H1 (cell line): Measurements from ENCODE around the gene TMEM39B. TPM values are rescaled to one million over a fixed set of nuclear protein-coding genes. Genes with fewer than 3 reads are reported as not detected.

Source experiments
- CTCF ChIA-PET: fragments of 300-600 bp; sonication (Branson Sonifier 250); formaldehyde crosslinking; loops from one replicate; lab custom pipeline; 2021; ENCODE audit not compliant: partially characterized antibody; lab: Charles Lee
- POLR2A ChIA-PET: fragments of 300-600 bp; sonication (Branson Sonifier 250); formaldehyde crosslinking; loops from one replicate; lab custom pipeline; 2021; ENCODE audit warnings: inconsistent platforms; ENCODE audit not compliant: partially characterized antibody; lab: Charles Lee
- DNase-seq, 2 experiments: peaks; one replicate each; pipeline versions ENCODE4 v3.0.0 to v3.0.0-alpha.2; 2010 to 2022; ENCODE audit warnings: low spot score in 2 of 2, low read depth in 1 of 2, mixed read lengths in 1 of 2
- FAIRE-seq: peaks from 2 replicates; lab custom pipeline; 2011; peaks lifted over from hg19 to GRCh38; lab: Jason Lieb, UNC
- H2AFZ ChIP-seq: 2 replicates; pipeline ENCODE4 v1.8.1; 2012; ENCODE audit warnings: low read length, inconsistent platforms
- H2AK5ac ChIP-seq: 2 replicates; pipeline ENCODE4 v1.6.1; 2013; ENCODE audit warnings: low read depth, low read length
- H2BK120ac ChIP-seq: replicated peaks from 2 replicates; pipeline ENCODE3; 2013; ENCODE audit warnings: low read depth, low read length, inconsistent platforms
- H2BK12ac ChIP-seq: 2 replicates; pipeline ENCODE4 v1.6.1; 2013; ENCODE audit warnings: low read depth, low read length
- H2BK15ac ChIP-seq: 2 replicates; pipeline ENCODE4 v1.6.1; 2013; ENCODE audit warnings: low read length
- H2BK20ac ChIP-seq: 2 replicates; pipeline ENCODE4 v1.6.1; 2013; ENCODE audit warnings: low read length
- H2BK5ac ChIP-seq: 2 replicates; pipeline ENCODE4 v1.6.1; 2013; ENCODE audit warnings: low read depth, low read length
- H3K14ac ChIP-seq: 2 replicates; pipeline ENCODE4 v1.6.1; 2013; ENCODE audit warnings: inconsistent platforms; ENCODE audit not compliant: insufficient read length
- H3K18ac ChIP-seq: 2 replicates; pipeline ENCODE4 v1.6.1; 2013; ENCODE audit warnings: low read length; ENCODE audit errors: extremely low read depth
- H3K23ac ChIP-seq: 2 replicates; pipeline ENCODE4 v1.6.1; 2013; ENCODE audit warnings: inconsistent platforms; ENCODE audit not compliant: insufficient read length
- H3K23me2 ChIP-seq: 2 replicates; pipeline ENCODE4 v1.6.1; 2013; ENCODE audit warnings: low read depth, low read length
- H3K27ac ChIP-seq: 2 replicates; pipeline ENCODE4 v1.6.1; 2011; ENCODE audit warnings: low read depth, low read length, inconsistent platforms
- H3K27me3 ChIP-seq, 4 experiments: replicated peaks in 1 of 4; 1 replicate in 1 of 4; 2 replicates in 3 of 4; pipeline versions ENCODE4 v1.6.1 to v1.8.1; 2011 to 2013; ENCODE audit warnings: low read length in 3 of 4, mild to moderate bottlenecking in 3 of 4, inconsistent platforms in 2 of 4, mixed read lengths in 2 of 4, moderate library complexity in 1 of 4; ENCODE audit not compliant: control insufficient read depth in 3 of 4, insufficient read depth in 3 of 4; ENCODE audit errors: extremely low read depth in 1 of 4
- H3K36me3 ChIP-seq, 4 experiments: 2 replicates each; pipeline versions ENCODE4 v1.6.1 to v1.8.1; 2011 to 2013; ENCODE audit warnings: mild to moderate bottlenecking in 4 of 4, low read length in 3 of 4, moderate library complexity in 2 of 4, control low read depth in 1 of 4, inconsistent platforms in 1 of 4; ENCODE audit not compliant: insufficient read depth in 4 of 4, control insufficient read depth in 2 of 4
- H3K4ac ChIP-seq: replicated peaks from 2 replicates; pipeline ENCODE3; 2013; ENCODE audit warnings: low read length, low read depth, mixed read lengths, inconsistent platforms; ENCODE audit not compliant: insufficient read length
- H3K4me1 ChIP-seq, 4 experiments: replicated peaks in 1 of 4; 1 replicate in 1 of 4; 2 replicates in 3 of 4; pipeline versions ENCODE4 v1.6.1 to v1.8.1; 2011 to 2013; ENCODE audit warnings: low read length in 3 of 4, inconsistent platforms in 2 of 4, mixed read lengths in 1 of 4; ENCODE audit not compliant: insufficient read depth in 4 of 4, control insufficient read depth in 3 of 4
- H3K4me2 ChIP-seq, 2 experiments: 2 replicates each; pipeline versions ENCODE4 v1.6.1 to v1.8.1; 2011 to 2013; ENCODE audit warnings: low read depth in 2 of 2, low read length in 2 of 2, control low read depth in 1 of 2, inconsistent platforms in 1 of 2, mild to moderate bottlenecking in 1 of 2; ENCODE audit not compliant: insufficient read depth in 1 of 2
- H3K4me3 ChIP-seq, 4 experiments: fragments of 200-600, 300-600 bp in 1 of 4; sonication (generic), shearing (Covaris generic), sonication (Bioruptor Twin) in 1 of 4; 2 replicates each; pipeline versions ENCODE4 v1.5.1 to v1.8.1; 2011 to 2016; ENCODE audit warnings: low read length in 4 of 4, low read depth in 3 of 4, control low read depth in 2 of 4, inconsistent platforms in 2 of 4, mild to moderate bottlenecking in 2 of 4, mixed read lengths in 1 of 4, moderate library complexity in 1 of 4; ENCODE audit not compliant: insufficient read depth in 2 of 4; ENCODE audit errors: extremely low read depth in 1 of 4
- H3K56ac ChIP-seq: replicated peaks from 2 replicates; pipeline ENCODE3; 2013; ENCODE audit warnings: low read depth, mild to moderate bottlenecking, mixed read lengths, low read length, inconsistent platforms; ENCODE audit not compliant: insufficient read length
- H3K79me1 ChIP-seq: 2 replicates; pipeline ENCODE4 v1.6.1; 2013; ENCODE audit warnings: low read depth, low read length, control low read depth
- H3K79me2 ChIP-seq, 2 experiments: 2 replicates each; pipeline versions ENCODE4 v1.6.1 to v1.8.1; 2012 to 2013; ENCODE audit warnings: low read length in 2 of 2, mild to moderate bottlenecking in 2 of 2, inconsistent platforms in 1 of 2; ENCODE audit not compliant: insufficient read depth in 2 of 2, control insufficient read depth in 1 of 2
- H3K9ac ChIP-seq, 4 experiments: replicated peaks in 1 of 4; 1 replicate in 1 of 4; 2 replicates in 3 of 4; pipeline versions ENCODE4 v1.6.1 to v1.8.1; 2011 to 2013; ENCODE audit warnings: low read depth in 3 of 4, low read length in 3 of 4, control low read depth in 2 of 4, mild to moderate bottlenecking in 2 of 4, moderate library complexity in 2 of 4, inconsistent platforms in 1 of 4; ENCODE audit errors: extremely low read depth in 1 of 4
- H3K9me3 ChIP-seq, 2 experiments: 2 replicates each; pipeline versions ENCODE4 v1.6.1 to v1.8.1; 2012 to 2013; ENCODE audit warnings: mild to moderate bottlenecking in 2 of 2, moderate library complexity in 2 of 2, control low read depth in 1 of 2, inconsistent platforms in 1 of 2, low read depth in 1 of 2, low read length in 1 of 2, mixed read lengths in 1 of 2; ENCODE audit not compliant: insufficient read depth in 2 of 2
- H4K20me1 ChIP-seq, 2 experiments: replicated peaks in 1 of 2; 2 replicates each; pipeline versions ENCODE3 to v1.8.1; 2011 to 2013; ENCODE audit warnings: inconsistent platforms in 2 of 2, low read length in 2 of 2, mild to moderate bottlenecking in 1 of 2; ENCODE audit not compliant: insufficient read depth in 2 of 2, control insufficient read depth in 1 of 2
- H4K5ac ChIP-seq: 2 replicates; pipeline ENCODE4 v1.6.1; 2013; ENCODE audit warnings: low read length, low read depth, mixed read lengths, inconsistent platforms; ENCODE audit not compliant: insufficient read length
- H4K8ac ChIP-seq: 2 replicates; pipeline ENCODE4 v1.8.0; 2013; ENCODE audit warnings: mild to moderate bottlenecking, moderate library complexity, low read length, inconsistent platforms; ENCODE audit not compliant: insufficient read depth; ENCODE audit errors: extremely low read depth
- H4K91ac ChIP-seq: replicated peaks from 2 replicates; pipeline ENCODE3; 2013; ENCODE audit warnings: low read length, mixed read lengths, inconsistent platforms; ENCODE audit not compliant: insufficient read length
- POLR2AphosphoS5 ChIP-seq: IDR thresholded peaks from 2 replicates; pipeline ENCODE4 v1.6.1; 2011; ENCODE audit warnings: low read depth, low read length
- POU5F1 ChIP-seq: IDR thresholded peaks from 2 replicates; pipeline ENCODE4 v1.6.1; 2011; ENCODE audit warnings: low read depth, mild to moderate bottlenecking, low read length, moderate library complexity
- RAD21 ChIP-seq, 2 experiments: IDR thresholded peaks in 1 of 2; conservative IDR thresholded peaks in 1 of 2; 2 replicates each; pipeline ENCODE4 v1.6.1; 2011; ENCODE audit warnings: low read depth in 2 of 2, low read length in 2 of 2, improper control_type of control experiment in 1 of 2, inconsistent platforms in 1 of 2, mild to moderate bottlenecking in 1 of 2, moderate library complexity in 1 of 2
- SP1 ChIP-seq: IDR thresholded peaks from 2 replicates; pipeline ENCODE4 v1.6.1; 2011; ENCODE audit warnings: low read depth, low read length
- SP2 ChIP-seq: IDR thresholded peaks from 2 replicates; pipeline ENCODE4 v1.6.1; 2012; ENCODE audit warnings: mild to moderate bottlenecking, low read length, inconsistent platforms
- WGBS, 2 experiments: shearing (Covaris generic) in 1 of 2; methylation state at CpG; one replicate each; pipeline versions ENCODE4 v1.1.6 to v1.1.7; 2013 to 2015; ENCODE audit warnings: low lambda C conversion rate in 2 of 2, mixed read lengths in 2 of 2, inconsistent platforms in 1 of 2, low coverage in 1 of 2, missing lambda C conversion rate in 1 of 2; ENCODE audit not compliant: insufficient replicate concordance in 2 of 2, insufficient coverage in 1 of 2, insufficient read length in 1 of 2; ENCODE audit errors: extremely low coverage in 1 of 2, missing lambda C conversion rate in 1 of 2; 5-methylcytosine and 5-hydroxymethylcytosine counted together
- polyA plus RNA-seq, 7 experiments: library from polyadenylated mRNA; depleted of rRNA in 3 of 7; stranded (reverse) in 5 of 7; unstranded in 2 of 7; fragments of >200 nt in 5 of 7; fragments of 200-250 nt in 2 of 7; gene quantifications; 1 replicate in 5 of 7; 2 replicates in 1 of 7; 4 replicates in 1 of 7; pipeline versions ENCODE4 v1.2.1 to v1.2.3, GENCODE V29; 2011 to 2013; ENCODE audit warnings: missing spikeins in 2 of 7, mixed read lengths in 2 of 7
- total RNA-seq: library from RNA; stranded (reverse); fragmentation: NEBNext Ultra II Directional; extraction: Animal tissue kit (Norgen Biotek cat#: 25700); gene quantifications from 2 replicates; pipeline ENCODE4 v1.2.1, GENCODE V29; 2021
- TF ChIP-seq, protein P1 (sequence below), 3 experiments: IDR thresholded peaks; 1 replicate in 2 of 3; 2 replicates in 1 of 3; pipeline versions ENCODE4 v1.5.1 to v1.6.1; 2011; ENCODE audit warnings: low read length in 3 of 3, mild to moderate bottlenecking in 3 of 3, inconsistent platforms in 2 of 3, low read depth in 1 of 3, moderate library complexity in 1 of 3; ENCODE audit not compliant: insufficient read depth in 1 of 3; ENCODE audit errors: control extremely low read depth in 1 of 3

The TMEM39B gene
- total and polyA plus RNA-seq, 2 of the 8 experiments (the other 6 are each of a cell fraction or from before 2014, with no cell fraction given) = 25.3 to 32.7 TPM

DNA sequence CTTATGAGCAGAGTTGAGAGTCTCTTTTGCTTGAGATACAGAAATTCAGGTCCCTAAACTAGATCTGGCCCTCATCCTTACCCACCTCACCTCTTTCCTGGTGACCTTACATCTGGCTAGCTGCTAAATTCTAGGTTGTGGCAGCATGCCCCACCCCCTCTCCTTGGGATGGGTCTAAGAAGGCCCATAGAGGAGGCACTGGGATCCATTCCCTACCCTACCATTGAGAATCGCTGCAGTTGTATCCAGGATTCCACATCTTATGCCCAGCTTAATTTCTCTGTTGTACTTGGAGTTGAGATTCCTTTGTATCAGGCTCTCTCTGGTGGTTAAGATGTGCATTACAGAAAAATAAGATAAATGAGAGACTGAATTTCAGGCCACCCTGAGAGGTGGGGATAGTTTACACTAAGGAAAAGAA, 9.5 kb upstream of the TMEM39B start:
- Histone ChIP-seq H3K14ac (no peak overlapping the region), H3K18ac (no peak overlapping the region), H3K4me3 (no peak overlapping the region), H3K79me1 (no peaks in the 10 kb centered on the region), H2AFZ (no peak overlapping the region), H2BK20ac (no peak overlapping the region), H4K8ac (no peak overlapping the region), H2BK120ac (no peak overlapping the region), H3K79me2 (no peaks in the 10 kb centered on the region), H3K56ac (no peak overlapping the region), H2BK5ac (no peak overlapping the region), H3K4ac (no peak overlapping the region), H3K23me2 (no peaks in the 10 kb centered on the region), H3K36me3 (peaks cover 10 to 33% (median 15%) of the 10 kb centered on the region in 4 experiments; a peak in 7 of 8 replicates), H2BK15ac (no peak overlapping the region), H3K27ac (no peak overlapping the region), H4K20me1 (peaks cover 6 to 8% of the 10 kb centered on the region in 2 experiments), H3K27me3 (no peaks in the 10 kb centered on the region), H3K9me3 (no peaks in the 10 kb centered on the region), H4K5ac (no peak overlapping the region), H4K91ac (no peak overlapping the region), H2AK5ac (no peak overlapping the region), H3K23ac (no peak overlapping the region), H3K9ac (no peak overlapping the region), H3K4me2 (no peak overlapping the region), H3K4me1 (peaks cover 3 to 21% (median 11%) of the 10 kb centered on the region in 4 experiments), H2BK12ac (no peak overlapping the region)
- TF ChIP-seq, protein P1, sequence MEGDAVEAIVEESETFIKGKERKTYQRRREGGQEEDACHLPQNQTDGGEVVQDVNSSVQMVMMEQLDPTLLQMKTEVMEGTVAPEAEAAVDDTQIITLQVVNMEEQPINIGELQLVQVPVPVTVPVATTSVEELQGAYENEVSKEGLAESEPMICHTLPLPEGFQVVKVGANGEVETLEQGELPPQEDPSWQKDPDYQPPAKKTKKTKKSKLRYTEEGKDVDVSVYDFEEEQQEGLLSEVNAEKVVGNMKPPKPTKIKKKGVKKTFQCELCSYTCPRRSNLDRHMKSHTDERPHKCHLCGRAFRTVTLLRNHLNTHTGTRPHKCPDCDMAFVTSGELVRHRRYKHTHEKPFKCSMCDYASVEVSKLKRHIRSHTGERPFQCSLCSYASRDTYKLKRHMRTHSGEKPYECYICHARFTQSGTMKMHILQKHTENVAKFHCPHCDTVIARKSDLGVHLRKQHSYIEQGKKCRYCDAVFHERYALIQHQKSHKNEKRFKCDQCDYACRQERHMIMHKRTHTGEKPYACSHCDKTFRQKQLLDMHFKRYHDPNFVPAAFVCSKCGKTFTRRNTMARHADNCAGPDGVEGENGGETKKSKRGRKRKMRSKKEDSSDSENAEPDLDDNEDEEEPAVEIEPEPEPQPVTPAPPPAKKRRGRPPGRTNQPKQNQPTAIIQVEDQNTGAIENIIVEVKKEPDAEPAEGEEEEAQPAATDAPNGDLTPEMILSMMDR (IDR thresholded peaks at IDR 0.05; ENCODE audit: control extremely low read depth in 1 of 3, insufficient read depth in 1 of 3, low read depth in 1 of 3, low read length in 3 of 3) = peak in 2 of 3 experiments; percentile 24 to 48; a peak in 2 of 4 replicates
- 0 out of 2 replicates have a peak, but pooled peaks have one; percentile 17 for TF ChIP-seq POLR2AphosphoS5
- TF ChIP-seq RAD21 (IDR thresholded peaks at IDR 0.05 in 1 of 2, conservative IDR thresholded peaks at IDR 0.05 in 1 of 2; ENCODE audit: low read depth in 2 of 2, low read length in 2 of 2) = peak; percentile 51 to 66
- no peak for TF ChIP-seq POU5F1
- peak; percentile 66; the same call in 1 of the 2 replicates for TF ChIP-seq SP1
- TF ChIP-seq SP2 = no peak
- FAIRE-seq (peak; percentile 45), DNase-seq (no peak)
- ChIA-PET CTCF (interaction anchor here (0.6 to 3.0 kb wide), 16 partner anchors 8 to 790 kb away, joined by 3 to 22 read pairs (median 4); partner anchors contain the start of gene TMEM39B), POLR2A (interaction anchor here (0.6 to 4.9 kb wide), 8 partner anchors 9 to 965 kb away, joined by 3 to 64 read pairs (median 3); partner anchors contain the start of genes KHDRBS1, KPNA6 and TMEM39B)
- 90% methylated on average over 1 of the region's 1 CpG; no CpG with 5 or more reads in 1 of the 2 experiments for WGBS, 2 experiments
